T-helper 2 cell treated with Interferon-gamma antibody and Interleukin-4, amounts not matched to agents 100 ng/mL and 5 ng/mL, for 36 hours (primary cell): ENCODE measurements around the gene SPATS2. TPM values are rescaled to one million over a fixed set of nuclear protein-coding genes. Genes with fewer than 3 reads are reported as not detected.
"Not testable (repeated sequence)": the region's sequence is repeated elsewhere in the genome, so short reads cannot be mapped to it uniquely, and the experiment has no call there.

Source experiments
- intact Hi-C: fragments of 100-400 bp; cut with micrococcal nuclease; formaldehyde crosslinking; loops from one replicate; pipeline ENCODE4 v1.15.1; 2023
- total RNA-seq: library from RNA; stranded (reverse); gene quantifications from 2 replicates; pipeline ENCODE4 v1.2.3, GENCODE V29; 2022

The SPATS2 gene
- total RNA-seq, 1 donor from 2014 or later, result 14.6 TPM

DNA sequence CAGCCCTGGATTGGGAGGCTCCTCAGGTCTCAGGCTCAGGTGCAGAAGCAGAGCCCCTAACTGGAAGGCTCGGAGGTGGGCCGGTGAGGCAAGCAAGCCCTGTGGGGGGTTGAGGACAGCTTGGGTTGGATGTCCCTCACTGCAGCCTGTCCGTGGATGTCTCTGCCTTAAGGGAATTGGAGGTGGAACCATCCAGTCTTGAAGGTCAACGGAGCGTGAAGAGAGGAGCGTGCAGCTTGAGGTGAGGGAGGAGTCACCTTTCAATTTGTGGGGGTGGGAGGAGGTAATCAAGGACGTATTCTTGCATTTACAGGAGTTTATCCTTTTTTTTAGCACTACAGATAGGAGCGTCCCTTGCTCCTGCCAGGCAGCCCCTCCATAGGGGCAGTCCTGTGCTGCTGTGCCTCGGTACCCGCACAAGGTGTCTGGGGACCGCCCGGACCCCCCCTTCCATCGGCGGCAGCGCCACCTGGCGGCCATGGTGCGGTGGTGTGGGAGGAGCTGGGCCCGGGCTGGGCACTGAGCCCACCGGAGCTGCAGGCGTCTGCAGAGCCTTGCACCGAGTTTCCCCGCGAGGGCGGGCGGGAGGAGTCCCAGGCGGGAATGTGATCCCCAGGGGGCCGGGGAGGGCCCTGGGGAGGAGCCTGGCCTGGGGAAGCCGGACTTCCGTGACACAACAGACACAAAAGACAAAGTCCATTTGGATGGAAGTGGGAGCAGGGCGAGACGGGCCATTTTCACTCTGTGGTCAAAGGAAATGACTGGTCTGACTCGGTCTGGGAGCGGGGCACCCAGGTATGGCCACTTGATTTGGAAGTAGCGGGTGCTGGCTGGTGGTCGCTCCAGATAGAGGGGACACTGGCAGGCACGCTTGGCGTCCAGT lies 19.7 kb upstream of the SPATS2 start:
- intact Hi-C loops, result loop anchor here (1.0 kb wide), 2 partner anchors 10 to 59 kb away; partner anchors contain the start of gene C1QL4

DNA sequence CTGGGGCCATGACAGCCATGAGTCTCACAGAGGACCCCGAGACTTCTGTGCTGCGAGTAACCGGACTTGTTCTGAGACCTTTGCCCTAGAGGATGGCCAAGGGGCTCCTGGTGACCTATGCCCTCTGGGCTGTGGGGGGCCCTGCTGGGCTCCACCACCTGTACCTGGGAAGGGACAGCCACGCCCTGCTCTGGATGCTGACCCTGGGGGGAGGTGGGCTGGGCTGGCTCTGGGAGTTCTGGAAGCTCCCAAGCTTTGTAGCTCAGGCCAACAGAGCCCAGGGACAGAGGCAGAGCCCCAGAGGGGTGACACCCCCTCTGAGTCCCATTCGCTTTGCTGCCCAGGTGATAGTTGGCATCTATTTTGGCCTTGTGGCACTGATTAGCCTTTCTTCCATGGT lies 18.5 kb upstream of the SPATS2 start:
- intact Hi-C loops, result no loop called here

DNA sequence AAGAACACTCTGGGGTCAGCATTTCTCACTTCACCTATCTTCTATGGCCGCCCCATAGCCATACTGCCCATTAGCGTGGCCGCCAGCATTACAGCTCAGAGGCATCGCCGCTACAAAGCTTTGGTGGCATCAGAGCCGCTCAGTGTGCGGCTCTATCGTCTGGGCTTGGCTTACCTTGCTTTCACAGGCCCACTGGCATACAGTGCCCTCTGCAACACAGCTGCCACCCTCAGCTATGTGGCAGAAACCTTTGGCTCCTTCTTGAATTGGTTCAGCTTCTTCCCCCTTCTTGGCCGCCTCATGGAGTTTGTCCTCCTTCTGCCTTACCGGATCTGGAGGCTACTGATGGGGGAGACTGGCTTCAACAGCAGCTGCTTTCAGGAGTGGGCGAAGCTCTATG lies 18.0 kb upstream of the SPATS2 start:
- intact Hi-C loops, result no loop called here

DNA sequence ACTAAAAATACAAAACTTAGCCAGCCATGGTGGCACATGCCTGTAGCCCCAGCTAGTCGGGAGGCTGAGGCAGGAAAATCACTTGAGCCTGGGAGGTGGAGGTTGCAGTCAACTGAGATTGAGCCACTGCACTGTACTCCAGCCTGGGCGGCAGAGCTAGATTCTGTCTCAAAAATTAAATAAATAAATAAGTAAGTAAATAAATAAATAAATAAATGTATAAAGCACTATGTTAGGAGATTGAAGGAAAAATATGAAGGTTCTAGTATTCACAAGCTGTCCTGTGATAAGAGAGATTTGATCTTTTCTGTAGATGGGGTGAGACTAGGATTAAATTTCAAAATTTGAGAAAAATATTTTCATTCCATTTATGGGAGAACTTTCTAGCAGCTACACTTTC lies 14.9 kb upstream of the SPATS2 start:
- intact Hi-C loops, result no loop called here

DNA sequence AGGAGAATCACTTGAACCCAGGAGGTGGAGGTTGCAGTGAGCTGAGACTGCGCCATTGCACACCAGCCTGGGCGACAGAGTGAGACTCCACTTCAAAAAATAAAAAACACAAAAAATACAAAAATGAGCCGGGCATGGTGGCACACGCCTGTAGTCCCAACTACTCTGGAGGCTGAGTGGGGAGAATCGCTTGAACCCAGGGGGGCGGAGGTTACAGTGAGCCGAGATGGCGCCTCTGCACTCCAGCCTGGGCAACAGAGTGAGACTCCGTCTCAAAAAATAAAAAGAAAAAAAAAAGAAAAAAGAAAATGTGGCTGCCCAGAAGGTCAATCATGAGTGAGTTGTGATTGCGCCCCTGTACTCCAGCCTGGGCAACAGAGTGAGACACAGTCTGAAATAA lies 11.3 kb upstream of the SPATS2 start:
- intact Hi-C loops, result no loop called here

DNA sequence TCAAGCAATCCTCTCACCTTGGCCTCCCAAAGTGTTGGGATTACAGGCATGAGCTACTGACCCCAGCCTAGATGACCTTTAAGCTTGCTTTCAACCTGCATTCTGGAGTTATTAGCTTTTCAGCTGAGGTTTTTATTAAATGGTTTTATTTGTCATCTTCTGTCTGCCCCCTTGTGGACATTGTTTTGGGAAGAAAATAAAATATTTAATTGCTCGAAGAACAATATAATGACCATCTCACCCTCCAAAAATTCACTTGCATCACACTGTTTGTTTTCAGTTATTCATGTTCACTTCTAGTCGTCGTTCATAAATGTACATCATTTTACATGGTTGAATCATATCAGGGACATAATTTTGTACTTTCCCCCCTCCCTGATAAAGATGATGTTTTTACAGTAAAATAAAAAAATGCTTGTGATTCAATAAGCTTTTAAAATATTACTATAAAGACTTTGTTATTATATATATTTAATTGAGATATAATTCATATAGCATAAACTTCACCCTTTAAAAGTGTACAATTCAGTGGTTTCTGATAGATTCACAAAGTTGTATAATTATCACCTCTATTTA lies 10.1 kb upstream of the SPATS2 start:
- intact Hi-C loops, result no loop called here

DNA sequence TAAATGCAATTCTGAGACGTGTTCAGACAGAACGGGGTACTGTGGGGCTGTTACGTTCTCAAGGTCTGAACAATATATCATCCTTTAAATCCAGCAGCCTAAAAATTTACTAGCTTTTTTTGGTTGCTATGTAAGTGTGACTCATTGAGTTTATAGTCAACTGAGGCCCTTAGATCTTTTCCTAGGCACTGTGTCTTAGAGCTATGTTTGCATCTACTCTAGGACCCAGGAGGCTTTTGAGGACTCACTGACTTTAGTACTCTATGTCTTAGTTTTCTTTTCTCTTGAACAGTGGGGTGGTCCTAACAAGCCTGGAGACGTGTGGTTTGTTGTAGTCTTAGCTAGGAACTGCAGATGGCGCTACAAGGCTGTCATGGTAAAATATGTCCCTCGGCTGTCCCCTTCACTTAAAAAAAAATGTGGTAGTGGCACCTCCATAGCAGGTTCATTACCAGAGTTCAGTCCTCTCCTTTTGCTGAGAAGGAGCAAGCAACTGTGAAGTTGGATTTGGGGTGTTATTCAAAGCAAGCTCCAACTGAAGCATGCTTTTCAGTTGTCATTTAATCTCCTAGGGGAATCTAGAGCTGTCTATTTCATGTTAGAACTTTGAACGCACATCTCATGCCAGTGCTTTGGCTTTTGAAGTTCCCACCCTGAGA lies 8.7 kb upstream of the SPATS2 start:
- intact Hi-C loops, result loop anchor here (1.0 to 2.0 kb wide), 3 partner anchors 156 to 222 kb away; partner anchors contain the start of gene KCNH3

DNA sequence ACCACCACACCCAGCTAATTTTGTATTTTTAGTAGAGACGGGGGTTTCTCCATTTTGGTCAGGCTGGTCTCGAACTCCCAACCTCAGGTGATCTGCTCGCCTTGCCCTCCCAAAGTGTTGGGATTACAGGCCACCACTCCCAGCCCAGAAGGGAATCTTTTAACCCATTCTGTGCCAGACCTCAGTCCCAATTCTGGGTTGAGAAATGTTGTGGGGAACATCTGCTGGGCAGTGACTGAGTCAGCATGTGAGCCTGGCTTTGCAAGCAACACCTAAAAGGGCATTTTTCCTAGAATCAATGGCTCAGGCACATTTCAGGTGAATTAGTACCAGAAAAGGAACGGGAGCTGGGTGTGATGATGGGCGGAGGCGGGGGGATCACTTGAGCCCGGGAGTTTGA lies 7.6 kb upstream of the SPATS2 start:
- intact Hi-C loops, result loop anchor here (2.0 kb wide), 1 partner anchor 179 kb away; the partner anchor contains the start of gene KCNH3

DNA sequence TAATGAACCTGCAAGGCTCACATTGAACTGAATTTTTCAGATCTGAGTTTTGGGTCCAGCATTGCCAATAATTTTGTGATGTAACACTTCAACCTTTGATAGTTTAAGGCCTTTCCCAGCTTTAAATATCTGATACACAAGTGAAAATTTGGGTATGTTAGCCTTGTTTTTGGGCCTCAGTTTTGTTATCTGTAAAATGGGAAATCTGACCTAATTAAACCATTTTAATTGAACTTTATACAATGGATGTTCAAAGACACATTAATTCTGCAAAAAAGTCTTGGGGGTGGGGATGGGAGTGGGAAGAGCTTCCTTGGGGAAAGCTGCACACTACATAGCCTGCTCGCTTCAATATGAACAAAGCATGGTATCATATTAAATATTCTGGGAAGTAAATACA lies 5.2 kb upstream of the SPATS2 start:
- intact Hi-C loops, result no loop called here

DNA sequence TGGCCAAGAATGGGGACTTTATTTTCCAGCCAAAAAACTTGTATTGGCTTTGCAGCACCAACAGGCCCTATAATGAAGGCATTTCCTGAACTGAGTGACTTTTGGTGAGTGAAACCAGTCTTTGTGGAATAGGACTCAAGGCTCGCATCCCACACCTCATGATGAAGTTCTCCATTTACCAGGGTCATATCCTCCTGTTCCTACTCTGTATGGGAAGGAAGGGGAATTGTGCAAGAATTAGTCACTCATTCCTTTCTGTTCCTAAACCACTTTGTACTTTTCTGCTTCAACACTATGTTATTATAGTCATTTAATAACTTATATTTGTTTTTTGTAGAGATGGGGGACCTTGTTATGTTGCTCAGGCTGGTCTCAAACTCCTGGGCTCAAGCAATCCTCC lies 2.3 kb upstream of the SPATS2 start:
- intact Hi-C loops, result loop anchor here (5.0 kb wide), 1 partner anchor 257 kb away; the partner anchor contains the start of gene PRPF40B

DNA sequence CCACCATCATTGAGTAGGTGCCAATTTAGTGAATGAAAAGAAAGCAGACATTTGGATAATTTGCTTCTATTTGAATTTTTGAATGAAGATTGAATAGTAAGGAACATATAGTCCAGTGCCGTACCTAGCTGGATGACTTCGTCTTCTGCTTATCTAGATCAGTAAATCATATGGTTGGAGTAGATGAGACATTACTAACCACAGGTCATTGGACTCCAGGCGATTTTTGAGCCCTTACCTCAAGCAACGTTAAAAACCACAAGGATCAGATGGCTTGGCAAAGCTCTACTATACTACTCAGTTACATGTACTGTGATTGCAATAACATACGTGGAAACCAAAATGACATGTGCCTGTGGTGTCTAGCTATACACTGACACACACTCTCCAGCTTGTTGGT lies 1.7 kb upstream of the SPATS2 start:
- intact Hi-C loops, result loop anchor here (5.0 kb wide), 1 partner anchor 257 kb away; the partner anchor contains the start of gene PRPF40B

DNA sequence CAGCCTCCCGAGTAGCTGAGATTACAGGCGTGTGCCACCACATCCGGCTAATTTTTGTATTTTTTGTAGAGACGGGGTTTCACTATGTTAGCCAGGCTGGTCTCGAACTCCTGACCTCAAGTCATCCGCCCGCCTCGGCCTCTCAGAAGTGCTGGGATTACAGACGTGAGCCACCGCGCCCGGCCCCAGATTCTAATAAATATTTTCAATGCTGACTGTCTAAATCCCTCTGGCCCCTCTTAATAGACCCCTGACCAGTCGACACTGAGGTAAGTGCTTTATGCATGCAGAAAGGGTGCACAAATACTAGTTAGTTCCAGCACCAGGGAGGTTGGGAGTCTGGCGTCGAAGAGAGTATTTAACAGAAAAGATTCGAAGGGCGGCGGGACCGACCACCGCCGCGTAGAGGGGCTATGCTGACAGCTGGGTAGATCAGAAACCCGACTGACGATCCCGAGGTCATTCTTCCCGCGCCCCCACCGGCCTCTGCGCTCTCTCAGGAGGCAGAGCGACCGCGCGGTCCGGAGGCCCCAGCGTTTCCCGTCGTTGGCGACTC lies 1.1 kb upstream of the SPATS2 start:
- intact Hi-C loops, result loop anchor here (5.0 kb wide), 1 partner anchor 256 kb away; the partner anchor contains the start of gene PRPF40B

DNA sequence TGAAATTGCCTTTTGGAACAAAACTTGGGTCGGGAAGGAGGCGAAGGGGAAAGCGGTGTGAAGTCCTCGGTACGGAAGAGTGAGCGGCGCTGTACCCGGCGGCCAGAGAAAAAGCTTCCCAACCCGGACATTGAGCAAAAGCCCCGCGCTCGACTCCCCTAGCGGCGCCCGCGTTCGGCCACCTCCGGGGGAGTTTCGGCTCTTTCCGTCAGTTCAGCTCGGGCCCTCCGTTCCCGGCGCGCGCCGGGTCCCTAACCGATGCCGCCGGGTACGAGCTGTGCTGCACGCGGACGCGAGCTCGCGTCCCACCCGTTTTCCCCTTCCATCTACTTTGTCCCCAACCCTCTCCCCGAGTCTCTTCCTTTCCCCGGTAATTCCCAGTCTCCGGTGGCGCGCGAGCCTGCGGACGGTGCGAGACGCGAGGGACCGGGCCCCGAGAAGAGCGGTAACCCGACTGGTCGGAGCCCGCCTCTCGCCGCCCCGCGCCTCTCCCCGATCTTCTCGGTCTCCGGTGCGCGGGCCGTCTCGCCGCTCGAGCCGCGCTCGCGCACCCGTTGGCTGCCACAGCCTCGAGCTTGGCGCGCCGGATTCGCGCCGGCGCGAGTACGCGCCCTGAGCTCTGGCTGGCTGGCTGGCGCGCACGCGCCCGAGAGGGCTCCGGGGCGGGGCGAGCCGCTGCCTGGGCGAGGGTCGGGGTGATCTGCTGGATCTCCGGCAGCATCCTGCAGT lies 446 bp upstream of the SPATS2 start:
- intact Hi-C loops, result loop anchor here (5.0 kb wide), 1 partner anchor 255 kb away; the partner anchor contains the start of gene PRPF40B

DNA sequence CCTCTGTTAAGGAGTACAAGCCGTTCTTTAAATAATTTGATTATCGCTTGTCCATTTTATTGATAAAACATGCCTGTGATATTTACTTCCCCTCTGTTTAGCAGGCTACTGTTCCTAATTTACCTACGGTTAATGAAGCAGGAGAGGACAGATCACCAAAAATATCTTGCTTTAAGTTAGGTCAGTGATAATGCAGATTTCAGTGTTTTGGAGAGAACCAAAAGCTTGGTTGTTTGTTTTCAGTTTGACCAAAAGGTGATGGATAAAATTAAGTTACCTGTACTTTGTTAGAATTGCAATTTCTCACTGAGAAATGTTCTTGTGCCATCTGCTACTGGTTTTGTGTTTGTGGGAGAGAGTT lies 958 bp downstream of the SPATS2 start:
- intact Hi-C loops, result loop anchor here (5.0 kb wide), 1 partner anchor 254 kb away; the partner anchor contains the start of gene PRPF40B

DNA sequence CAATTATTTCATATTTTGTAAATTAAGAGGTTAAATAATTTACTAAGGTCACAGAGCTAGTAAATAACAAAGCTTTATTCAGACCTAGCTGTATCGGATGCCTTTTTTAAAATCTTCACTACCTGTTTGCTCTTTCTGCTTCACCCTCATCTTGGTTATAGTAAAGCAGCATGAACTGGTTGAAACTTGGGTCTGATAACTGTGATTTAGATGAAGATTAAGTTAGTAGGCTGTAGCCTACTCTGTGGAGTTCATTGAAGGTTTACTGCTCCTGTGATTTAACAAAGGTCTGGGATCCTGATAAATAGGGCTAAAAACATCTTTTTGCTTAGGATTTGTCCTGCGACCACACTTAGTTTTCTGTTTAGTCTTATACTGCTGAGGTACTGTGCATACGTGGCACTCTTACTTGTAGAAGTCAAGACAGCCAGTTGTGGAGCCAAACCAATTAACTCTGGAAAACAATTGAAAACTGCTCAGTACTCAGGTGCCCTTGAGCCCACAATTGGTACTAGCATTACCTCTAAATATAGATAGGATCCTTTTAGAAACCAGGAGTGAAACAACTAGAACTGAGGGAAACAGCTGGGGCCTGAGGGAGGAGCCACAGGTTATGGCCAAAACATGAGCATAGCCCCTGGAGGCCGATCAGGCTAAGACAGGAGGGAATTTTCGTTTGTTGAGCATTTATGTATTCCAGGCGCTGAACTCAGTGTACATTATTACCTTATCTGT lies 2.3 kb downstream of the SPATS2 start:
- intact Hi-C loops, result loop anchor here (5.0 kb wide), 1 partner anchor 253 kb away; the partner anchor contains the start of gene PRPF40B

DNA sequence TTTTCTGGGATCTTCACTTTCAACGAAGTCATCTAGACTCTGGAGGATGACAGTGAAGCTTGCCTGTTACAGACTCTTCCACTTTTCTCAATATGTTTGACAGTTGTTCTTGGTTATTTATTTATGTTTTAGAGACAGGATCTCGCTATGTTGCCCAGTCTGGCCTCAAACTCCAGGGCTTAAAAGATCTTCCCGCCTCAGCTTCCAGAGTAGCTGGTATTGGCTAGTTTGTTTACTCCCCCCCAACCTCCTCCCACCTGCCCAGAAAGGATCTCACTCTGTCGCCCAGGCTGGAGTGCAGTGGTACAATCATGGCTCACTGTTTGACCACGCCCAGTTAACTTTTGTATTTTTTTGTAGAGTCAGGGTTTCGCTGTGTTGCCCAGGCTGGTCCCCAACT lies 3.3 kb downstream of the SPATS2 start:
- intact Hi-C loops, result no loop called here

DNA sequence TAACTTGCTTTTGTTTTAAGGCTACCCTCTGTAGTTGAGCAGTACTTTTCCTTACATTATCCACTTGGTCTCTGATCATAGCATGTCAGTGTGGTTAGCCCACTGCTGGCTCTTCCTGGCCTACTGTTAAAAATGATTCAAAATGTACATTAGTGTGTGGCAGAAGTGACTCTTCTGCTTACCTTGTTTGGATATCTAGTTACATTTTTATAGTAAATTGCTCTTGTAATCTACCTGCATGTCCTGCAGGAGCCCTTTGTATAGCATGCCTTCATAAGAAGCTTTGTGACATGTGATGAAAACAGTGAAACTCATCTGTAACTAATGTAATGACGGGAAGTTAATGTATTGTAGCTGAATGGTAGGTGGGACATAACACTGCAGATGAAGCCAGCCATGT lies 8.1 kb downstream of the SPATS2 start:
- intact Hi-C loops, result no loop called here

DNA sequence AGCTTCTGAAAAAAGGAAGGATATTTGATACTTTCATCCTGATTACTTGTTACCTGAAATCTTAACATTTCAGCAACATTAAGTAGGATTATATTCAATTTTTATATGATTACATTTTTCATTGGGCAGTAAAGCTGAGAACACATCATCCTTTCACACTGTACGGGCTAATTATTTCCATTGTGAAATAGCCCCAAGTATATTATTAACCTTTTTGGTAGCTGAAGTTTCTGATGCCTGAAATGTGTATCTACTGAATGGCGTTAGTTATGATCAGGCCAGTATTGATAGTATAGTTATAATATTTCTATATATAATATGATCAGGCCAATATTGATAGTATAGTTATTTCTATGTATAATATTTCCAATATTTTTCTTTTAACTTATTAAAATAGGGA lies 10.1 kb downstream of the SPATS2 start:
- intact Hi-C loops, result no loop called here

DNA sequence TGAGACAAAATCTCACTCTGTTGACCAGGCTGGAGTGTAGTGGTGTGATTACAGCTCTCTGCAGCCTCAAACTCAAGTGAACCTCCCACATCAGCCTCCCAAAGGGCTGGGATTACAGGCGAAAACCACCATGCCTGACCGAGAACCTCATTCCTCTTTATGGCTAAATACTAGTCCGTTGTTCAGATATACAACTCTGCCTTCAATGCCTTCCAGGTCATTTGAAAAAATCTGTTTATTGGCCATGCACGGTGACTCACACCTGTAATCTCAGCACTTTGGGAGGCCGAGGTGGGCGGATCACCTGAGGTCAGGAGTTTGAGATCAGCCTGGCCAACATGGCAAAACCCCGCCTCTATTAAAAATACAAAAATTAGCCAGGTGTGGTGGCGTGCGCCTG lies 12.9 kb downstream of the SPATS2 start:
- intact Hi-C loops, result not testable (repeated sequence)
